ENCODE data around the gene NSUN6.
"Not testable (repeated sequence)": the region's sequence is repeated elsewhere in the genome, so short reads cannot be mapped to it uniquely, and the experiment has no call there.

Gene NSUN6

DNA sequence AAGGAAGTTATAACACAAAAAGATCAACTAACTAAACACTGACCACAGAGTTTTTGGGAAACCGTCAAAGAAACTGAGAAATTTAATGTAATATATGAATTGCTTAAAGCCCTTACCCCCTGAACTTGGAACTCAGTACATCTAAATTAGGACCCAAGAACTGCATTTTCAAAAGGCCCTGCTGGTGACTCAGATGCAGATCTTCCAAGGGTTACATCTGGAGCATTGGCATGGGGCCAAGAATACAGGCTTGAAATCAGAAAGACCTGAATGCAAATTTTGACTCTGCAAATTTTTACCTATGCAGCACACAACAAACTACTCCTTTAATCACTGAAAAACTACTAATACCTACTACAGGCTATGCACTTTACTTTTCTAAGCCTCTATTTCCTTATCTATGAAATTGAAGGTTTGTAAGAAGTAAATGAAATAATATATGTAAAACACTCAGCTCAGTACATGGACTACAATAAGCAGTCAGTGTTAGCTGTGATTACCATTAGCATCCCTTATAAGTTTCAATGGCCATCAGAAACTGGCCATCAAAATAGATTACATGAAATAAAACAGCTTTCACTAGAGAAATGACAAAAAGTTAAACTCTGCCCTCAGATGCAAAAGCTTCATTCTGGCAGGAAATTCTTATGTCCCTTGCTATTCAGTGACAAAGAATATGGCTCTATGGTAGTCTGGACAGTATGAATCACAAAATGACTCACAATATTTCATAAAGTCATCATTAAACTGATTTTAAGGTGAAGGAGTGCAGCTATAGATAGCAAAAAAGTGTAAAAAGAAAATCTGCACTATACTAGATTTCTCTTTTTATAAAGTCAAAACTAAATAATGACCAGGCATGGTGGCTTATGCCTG is 43.6 kb downstream of the NSUN6 start:
- DNase-seq = no peak

DNA sequence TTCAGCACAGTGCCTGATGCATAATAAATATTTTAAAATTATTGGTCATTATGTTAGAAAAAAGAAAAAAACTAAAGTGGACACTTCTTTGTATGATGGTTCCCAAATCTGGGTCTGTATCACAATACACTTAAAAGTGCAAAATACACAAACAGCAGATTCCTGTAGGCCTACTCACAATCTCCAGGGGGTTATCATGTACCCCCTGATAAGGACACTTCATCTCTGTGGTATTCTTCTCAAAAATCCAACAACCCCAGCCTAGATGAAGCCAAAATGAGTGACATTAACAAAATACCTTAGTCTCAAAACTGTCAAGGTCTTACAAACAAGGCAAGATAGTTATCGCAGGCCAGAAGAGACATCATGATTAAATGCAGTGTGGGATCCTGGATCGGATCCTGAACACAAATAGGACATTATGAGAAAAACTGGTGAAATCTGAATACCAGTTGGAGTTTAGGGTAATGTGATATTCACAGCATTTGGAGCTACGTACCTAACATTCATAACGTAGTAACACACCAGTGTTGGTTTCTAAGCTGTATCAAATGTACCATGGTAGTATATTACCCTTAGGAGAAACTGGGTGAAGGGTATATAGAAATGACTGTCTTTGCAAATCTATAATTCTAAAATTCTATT is 45.2 kb downstream of the NSUN6 start:
- no peak for DNase-seq

DNA sequence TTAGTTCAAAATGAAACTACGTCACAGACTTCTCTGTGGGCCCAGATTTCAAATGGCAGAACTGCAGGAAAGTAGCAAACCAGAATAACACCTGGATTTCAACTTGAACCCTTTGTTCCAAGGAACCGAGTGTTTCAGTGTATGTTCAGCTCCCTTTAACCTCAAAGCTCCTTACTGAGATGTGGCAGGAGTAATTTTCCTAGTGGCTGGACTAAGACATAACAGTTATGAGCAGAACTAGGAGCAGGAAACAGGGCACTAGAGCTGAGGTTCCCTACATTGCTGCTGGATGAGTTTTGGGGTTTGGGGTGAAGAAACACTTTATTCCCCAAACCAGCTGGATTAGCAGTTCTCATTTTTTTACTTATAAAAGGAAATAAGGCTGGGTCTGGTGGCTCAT is 50.1 kb downstream of the NSUN6 start:
- no peak for DNase-seq

DNA sequence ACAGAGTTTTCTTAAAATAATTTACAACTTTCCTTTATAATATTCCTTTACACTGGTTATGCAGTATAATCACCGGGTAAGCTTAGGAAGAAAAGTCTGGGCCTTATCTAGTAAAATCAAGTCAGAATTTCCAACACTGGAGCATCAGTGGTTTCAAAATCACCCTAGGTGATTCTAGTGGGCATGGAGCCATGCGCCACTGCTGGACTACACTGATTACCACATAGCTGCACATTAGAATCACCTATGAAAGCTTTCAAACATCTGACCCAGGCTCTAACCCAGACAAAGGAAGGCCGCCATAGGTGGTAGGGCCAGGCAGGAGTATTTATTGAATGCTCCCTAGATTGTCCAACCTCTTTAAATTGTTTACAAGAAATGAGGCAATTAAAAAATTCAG is 52.0 kb downstream of the NSUN6 start:
- DNase-seq = no peak

DNA sequence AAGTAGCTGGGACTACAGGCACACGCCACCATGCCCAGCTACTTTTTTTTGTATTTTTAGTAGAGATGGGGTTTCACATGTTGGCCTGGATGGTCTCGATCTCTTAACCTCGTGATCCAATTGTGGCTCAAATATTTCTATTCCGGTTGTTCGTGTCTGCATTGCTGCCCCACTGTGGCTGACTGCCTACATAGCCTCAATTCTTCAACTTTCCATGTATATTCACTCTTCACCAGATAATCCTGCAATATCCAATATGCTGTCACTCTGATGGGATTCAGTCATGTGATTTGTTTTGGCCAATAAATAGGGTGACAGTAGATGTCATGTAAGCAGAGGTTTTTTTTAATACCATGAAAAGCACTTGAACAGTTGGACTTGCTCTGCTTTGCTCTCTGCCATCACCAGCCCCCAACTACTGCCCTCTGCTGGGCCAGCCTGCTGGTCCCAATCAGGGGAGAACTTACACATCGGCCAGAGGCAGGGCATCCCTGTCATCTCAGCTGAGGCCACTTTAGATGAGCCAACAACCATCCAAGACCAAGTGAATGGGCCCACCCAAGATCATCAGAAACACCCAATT is 56.7 kb downstream of the NSUN6 start:
- no peak for DNase-seq

DNA sequence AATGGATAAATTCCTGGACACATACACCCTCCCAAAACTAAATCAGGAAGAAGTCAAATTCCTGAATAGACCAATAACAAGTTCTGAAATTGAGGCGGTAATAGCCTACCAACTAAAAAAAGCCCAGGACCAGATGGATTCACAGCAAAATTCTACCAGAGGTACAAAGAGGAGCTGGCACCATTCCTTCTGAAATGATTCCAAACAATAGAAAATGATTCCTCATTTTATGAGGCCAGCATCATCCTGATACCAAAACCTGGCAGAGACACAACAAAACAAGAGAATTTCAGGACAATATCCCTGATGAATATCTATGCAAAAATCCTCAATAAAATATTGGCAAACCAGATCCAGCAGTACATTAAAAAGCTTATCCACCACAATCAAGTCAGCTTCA is 60.2 kb downstream of the NSUN6 start:
- not testable (repeated sequence) for DNase-seq

DNA sequence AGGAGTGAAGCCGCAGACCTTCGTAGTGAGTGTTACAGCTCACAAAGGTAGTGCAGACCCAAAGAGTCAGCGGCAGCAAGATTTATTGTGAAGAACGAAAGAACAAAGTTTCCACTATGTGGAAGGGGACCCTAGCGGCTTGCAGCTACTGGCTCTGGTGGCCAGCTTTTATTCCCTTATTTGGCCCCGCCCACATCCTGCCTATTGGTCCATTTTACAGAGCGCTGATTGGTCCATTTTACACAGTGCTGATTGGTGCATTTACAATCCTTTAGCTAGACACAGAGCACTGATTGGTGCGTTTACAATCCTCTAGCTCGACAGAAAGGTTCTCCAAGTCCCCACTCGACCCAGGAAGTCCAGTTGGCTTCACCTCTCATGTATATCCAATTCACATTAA is 64.8 kb downstream of the NSUN6 start:
- DNase-seq = not testable (repeated sequence)

DNA sequence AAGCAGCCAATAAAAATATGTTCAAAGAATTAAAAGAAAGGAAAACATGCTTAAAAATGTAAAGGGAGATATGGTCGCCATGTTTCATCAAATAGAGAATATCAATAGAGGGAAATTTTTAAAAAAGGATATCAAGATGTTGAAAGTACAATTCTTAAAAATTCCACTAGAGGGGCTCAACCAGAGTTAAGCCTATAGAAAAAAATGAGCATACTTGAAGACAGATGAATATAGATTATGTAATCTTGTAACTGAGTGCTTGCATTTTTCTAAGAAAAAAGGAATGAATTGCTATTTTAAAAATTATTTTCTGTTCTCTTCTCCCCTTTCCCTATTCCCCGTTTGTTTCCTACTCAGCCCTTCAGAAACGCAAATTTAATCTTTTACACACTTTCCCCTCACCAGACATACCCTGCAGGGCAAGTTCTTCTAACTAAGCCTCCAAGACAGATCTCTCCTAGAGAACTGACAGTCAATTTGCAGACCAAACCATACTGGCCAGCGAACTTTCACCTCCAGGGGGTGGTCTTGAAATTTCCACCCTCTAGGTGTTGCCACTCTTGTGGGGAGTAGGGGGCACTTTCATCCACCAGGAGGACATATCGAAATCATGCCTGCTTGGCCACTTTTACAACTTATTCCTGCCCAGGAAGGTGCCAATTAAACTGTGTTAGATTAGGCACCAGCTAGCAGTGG is 67.7 kb downstream of the NSUN6 start:
- no peak for DNase-seq

DNA sequence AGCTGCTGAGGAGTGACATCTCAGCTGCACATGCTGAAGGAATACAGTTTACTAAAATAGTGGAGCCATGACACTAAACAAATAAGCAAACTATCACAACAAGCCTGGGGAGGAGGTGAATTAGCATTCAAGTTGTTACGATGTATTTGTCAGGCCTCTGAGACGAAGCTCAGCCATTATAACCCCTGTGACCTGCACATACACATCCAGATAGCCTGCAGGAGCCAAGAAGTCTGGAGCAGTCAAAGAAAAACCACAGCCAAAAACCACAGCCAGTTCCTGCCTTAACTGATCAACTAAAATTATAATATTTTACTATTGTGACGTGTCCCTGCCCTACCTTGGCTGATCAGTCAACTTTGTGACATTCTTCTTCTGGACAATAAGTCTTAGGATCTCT is 68.6 kb downstream of the NSUN6 start:
- no peak for DNase-seq

DNA sequence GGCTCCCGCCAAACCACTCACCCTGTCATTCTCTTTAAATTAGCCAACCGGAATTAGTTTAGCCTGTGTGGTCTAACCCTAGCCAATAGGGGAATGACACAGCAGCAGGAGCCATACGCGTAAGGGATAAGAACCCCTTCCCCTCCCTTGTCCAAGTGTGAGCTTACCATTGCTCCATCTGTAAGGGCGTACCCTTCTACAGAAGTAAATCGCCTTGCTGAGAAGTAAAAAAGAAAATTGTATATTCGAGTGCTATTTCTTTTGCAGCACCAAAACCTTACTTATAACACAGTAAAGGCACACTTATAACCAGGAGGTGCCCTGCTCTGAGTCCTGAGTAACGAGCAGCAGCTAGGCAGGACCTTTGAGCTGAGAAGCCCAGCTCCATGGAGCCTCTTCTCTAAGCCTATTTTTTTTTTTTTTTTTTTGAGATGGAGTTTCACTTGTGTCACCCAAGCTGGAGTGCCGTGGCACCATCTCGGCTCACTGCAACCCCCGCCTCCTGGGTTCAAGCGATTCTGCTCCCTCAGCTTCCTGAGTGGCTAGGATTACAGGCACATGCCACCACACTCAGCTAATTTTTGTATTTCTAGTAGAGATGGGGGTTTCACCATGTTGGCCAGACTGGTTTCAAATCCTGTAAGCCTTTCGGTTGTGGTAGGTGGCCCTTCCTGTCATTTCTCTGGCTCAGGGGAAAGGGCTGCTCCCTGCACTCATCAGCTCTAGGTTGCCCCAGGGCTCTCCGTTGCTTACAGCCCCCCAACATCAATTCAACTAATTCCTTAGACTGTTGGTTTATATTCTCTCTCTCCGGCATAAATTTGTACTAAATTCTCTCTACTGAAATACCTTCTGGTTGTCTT is 73.3 kb downstream of the NSUN6 start:
- no peak for DNase-seq

DNA sequence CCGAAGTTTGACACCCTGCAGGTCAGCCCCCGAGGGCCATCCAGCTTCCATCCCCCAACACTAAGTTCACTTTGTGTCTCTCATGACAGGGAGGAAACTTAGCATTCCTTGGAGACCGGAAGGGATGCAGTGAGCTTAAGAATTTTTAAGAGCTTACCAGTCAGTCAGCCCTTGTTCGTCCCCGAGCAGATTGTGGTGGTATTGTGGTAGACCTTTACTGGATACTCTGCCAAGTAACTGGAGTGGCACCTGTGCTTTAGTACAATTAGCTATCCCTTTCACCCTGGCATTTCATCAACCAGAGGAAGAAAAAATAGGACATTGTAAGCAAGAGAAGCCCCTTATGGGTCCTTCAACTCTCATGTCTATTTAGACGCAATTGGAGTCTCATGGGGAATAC is 74.8 kb downstream of the NSUN6 start:
- DNase-seq = no peak

DNA sequence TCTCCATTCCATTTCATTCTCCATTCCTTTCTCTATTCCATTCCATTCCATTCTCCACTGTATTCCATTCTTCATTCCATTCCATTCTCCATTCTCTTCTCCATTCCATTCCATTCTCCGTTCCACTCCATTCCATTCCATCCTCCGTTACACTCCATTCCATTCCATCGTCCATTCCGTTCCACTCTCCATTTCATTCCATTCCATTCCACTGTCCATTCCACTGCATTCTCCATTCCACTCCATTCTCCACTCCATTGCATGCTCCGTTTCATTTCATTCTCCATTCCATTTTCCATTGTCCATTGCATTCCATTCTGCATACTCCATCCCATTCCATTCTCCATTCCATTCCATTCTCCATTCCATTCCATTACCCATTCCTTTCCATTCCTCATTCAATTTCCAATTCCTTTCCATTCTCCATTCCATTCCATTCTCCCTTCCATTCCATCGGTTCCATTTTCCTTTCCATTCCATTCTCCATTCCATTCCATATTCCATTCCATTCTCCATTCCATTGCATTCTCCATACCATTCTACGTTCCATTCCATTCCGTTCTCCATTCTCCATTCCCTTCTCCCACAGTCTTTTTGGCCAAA is 78.3 kb downstream of the NSUN6 start:
- DNase-seq = no peak

DNA sequence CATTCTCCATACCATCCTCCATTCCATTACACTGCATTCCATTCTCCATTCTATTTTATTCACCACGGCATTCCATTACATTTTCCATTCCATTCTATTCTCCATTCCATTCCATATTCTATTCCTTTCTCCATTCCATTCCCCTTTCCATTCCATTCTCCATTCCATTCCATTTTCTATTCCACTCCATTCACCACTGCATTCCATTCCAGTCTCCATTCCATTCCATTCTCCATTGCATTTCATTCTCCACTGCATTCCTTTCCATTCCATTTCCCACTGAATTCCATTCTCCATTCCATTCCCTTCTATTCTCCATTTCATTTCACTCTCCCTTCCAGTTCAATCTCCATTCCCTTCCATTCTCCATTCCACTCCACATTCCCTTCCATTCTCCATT is 79.6 kb downstream of the NSUN6 start:
- no peak for DNase-seq

DNA sequence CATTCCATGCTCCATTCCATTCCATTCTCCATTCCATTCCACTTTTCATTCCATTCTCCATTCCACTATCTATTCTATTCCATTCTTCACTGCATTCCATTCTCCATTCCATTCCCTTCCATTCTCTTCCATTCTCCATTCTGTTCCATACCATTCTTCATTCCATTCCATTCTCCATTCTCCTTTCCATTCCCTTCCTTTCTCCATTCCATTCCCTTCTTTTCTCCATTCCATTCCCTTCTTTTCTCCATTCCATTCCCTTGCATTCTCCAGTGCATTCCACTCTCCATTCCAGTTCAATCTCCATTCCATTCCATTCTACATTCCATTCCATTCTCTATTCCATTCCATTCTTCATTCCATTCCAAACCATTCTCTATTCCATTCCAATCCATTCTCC is 80.3 kb downstream of the NSUN6 start:
- no peak for DNase-seq

DNA sequence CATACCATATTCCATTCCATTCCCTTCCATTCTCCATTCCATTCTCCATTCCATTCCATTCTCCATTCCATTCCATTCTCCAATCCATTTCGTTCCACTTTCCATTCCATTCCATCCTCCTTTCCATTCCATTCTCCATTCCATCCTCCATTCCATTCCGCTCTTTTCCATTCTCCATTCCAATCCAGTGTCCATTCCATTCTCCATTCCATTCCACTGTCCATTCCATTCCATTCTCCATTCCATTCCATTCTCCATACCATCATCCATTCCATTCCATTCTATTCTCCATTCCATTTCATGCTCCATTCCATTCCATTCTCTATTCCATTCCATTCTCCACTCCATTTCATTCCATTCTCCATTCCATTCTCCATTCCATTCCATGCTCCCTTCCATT is 81.0 kb downstream of the NSUN6 start:
- DNase-seq = not testable (repeated sequence)

DNA sequence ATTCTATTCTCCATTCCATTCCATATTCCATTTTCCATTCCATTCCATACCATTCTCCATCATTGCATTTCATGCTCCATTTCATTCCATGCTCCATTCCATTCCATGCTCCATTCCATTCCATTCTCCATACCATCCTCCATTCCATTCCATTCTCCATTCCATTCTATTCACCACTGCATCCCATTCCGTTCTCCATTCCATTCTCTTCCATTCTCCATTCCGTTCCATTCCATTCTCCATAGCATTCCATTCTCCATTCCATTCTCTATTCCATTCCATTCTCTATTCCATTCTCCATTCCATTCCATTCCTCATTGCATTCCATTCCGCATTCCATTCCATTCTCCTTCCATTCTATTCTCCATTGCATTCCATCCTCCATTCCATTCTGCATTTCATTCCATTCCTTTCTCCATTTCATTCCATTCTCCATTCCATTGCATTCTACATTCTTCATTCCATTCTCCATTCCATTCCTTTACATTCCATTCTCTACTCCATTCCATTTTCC is 84.0 kb downstream of the NSUN6 start:
- DNase-seq = no peak

DNA sequence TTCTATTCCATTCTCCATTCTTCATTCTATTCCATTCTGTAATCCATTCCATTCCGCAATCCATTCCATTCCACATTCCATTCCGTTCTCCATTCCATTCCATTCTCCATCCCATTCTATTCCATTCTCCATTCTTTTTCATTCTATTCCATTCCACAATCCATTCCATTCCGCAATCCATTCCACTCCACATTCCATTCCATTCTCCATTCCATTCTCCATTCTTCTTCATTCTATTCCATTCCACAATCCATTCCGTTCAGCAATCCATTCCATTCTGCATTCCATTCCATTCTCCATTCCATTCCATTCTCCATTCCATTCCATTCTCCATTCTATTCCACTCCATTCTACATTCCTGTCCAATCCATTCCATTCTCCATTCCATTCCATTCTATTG is 85.2 kb downstream of the NSUN6 start:
- no peak for DNase-seq

DNA sequence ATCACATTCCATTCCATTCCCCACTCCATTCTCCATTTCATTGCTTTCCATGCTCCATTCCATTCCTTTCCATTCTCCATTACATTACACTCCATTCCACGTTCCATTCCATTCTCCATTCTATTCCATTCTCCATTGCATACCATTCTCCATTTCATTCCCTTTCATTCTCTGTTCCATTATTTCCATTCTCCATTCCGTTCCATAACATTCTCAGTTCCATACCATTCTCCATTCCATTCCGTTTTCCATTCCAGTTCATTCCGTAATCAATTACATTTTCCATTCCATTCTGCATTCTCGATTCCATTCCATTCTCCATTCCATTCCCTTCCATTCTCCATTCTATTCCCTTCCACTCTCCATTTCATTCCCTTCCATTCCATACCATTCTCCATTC is 86.4 kb downstream of the NSUN6 start:
- no peak for DNase-seq

DNA sequence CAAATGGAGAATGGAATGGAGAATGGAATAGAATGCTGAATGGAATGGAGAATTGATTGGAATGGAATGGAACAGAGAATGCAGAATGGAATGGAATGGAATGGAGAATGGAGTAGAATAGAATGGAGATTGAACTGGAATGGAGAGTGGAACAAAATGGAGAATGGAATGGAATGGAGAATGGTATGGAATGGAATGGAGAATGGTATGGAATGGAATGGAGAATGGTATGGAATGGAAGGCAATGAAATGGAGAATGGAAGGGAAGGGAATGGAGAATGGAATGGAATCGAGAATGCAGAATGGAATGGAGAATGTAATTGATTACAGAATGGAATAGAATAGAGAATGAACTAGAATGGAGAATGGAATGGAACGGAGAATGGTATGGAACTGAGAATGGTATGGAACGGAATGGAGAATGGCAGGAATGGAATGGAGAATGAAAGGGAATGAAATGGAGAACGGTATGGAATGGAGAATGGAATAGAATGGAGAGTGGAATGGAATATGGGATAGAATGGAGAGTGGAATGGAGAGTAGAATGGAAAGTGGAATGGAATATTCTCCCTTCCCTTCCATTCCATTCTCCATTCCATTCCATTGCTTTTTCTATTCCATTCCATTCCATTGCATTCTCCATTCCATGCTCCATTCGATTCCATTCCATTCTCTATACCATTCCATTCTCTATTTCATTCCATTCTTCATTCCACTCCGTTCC is 88.2 kb downstream of the NSUN6 start:
- DNase-seq = no peak

DNA sequence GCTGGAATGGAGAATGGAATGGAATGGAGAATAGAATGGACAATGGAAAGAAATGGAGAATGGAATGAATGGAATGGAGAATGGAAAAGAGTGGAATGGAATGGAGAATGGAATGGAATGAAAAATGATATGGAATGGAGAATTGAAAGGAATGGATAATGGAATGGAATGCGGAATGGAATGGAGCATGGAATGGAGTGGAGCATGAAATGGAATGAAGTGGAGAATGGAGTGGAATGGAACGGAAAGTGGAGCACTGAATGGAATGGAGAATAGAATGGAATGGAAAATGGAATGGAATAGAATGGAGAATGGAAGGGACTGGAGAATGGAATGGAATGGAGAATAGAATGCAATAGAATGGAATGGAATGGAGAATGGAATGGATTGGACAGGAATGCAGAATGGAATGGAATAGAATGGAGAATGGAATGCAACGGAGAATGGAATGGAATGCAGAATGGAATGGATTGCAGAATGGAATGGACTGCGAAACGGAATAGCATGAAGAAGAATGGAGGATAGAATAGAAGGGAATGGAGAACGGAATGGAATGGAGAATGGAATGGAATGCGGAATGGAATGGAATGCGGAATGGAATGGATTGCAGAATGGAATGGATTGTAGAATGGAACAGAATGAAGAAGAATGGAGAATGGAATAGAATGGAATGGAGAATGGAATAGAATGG is 89.4 kb downstream of the NSUN6 start:
- DNase-seq = no peak

DNA sequence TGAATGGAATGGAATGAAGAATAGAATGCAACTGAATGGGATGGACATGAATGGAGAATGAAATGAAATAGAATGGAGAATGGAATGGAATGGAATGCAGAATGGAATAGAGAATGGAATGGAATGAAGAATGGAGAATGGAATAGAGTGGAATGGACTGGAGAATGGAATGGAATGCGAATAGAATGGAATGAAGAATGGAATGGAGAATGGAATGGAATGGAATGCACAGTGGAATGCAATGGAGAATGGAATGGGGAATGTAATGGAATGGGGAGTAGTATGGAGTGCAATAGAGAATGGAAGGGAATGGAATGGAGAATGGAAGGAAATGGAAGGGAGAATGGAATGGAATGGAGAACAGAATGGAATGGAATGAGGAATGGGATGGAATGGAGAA is 93.4 kb downstream of the NSUN6 start:
- no peak for DNase-seq
